NCI-H526 (cell line): ENCODE results near the gene PROSER1.

Experiments
- DNase-seq, 2 experiments: peaks; one replicate each; lab custom pipeline; 2025; lab: John Stamatoyannopoulos, UW

The PROSER1 gene

DNA sequence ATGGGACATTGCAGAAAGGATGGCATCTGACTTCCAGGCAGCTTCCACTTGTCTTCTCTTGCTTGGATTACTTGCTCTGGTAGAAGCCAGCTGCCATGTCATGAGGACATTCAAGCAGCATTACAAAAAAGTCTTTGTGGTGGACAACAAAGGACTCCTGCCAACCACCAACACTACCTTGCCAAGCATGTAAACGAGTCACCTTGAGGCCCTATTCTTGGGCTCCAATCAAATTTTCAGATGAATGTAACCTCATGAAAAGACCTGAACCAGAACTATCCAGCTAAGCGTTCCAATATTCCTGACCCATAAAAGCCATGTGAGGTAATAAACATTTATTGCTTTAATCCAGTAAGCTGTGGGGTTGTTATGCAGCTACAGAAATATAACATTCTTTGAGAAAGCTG lies 12.5 kb downstream of the PROSER1 start:
- DNase-seq = no peak

DNA sequence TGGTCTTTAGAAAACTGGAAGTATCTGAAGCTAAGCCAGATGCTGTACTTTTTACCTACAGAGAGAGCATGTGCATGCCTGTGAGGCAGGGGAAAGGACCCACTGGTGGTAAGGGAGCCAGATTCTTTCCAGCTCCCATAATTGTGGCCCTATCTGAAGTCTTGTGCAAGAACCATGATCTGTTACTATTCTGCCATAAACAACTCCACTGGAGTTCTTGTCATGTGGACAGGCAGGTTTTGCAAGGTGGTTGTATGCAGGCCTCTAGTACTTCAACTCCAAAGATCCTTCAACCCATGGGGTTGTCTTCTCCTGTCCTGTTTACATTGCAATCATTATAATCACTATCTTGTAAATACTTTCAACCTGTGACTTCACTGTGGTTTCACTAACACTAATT lies 14.1 kb downstream of the PROSER1 start:
- no peak for DNase-seq

GRCh38 chr13:39023316-39023715 lies 14.6 kb downstream of the PROSER1 start:
- no peak for DNase-seq

GRCh38 chr13:39020853-39021462 lies 16.9 kb downstream of the PROSER1 start:
- DNase-seq = no peak

DNA sequence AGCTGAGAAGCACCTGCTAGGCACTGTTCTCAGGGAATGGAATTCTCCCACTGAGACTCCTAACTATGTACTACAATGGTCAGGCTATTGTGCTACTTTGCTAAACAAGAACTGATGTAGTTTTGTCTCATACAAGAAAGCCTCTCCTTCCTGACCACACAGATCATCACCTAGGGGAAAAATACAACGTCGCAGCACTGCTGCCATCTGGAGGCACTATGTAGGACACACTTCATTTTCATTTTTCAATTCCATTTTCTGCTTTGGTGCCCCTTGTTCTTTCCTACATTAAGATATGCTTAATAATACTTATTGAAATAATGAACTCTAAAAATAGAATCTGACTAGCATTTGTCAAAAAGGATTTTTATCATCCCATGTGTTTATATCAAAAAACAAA lies 21.1 kb downstream of the PROSER1 start:
- peak; percentile 42 to 64 for DNase-seq

GRCh38 chr13:39016087-39016486 lies 21.8 kb downstream of the PROSER1 start:
- no peak for DNase-seq

DNA sequence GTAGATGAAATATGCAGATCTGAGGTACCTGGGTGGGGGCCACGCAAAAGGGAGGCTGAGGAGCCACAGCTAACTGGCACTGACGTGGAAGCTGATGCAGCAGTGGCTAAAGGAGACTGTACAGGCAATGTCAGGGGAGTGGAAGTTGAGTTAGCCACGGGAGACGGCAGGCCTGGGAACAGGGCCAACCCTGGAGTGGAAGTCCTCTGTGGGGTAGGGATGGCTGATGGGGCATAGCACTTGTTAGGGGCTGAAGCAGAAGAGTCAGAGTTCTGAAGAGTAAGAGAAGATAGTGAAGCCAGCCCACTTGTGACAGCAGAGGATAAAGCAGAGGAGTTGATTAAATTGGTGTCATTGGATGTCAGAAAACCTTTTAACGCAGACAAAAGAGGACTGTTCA lies 24.4 kb downstream of the PROSER1 start:
- DNase-seq = no peak

DNA sequence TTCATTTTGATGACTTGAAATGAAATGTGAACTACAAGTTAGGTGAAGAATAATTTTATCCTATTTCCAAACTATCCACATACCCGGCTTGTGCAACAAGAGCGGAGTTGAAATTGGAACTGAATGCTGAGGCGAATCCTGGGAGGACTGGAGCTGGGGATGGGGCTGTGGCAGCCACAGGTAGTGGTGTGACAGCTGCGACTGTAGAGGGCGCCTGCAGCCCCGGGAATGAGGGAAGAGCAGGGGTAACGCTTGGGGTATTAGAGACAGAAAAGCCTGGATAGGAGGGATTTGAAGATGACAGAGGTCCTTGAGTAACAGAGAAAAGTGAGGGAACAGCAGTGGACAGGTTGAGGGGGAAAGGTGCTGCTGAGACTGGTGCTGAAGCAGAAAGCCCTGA lies 25.3 kb downstream of the PROSER1 start:
- DNase-seq = peak in 1 of 2 experiments; percentile 21

DNA sequence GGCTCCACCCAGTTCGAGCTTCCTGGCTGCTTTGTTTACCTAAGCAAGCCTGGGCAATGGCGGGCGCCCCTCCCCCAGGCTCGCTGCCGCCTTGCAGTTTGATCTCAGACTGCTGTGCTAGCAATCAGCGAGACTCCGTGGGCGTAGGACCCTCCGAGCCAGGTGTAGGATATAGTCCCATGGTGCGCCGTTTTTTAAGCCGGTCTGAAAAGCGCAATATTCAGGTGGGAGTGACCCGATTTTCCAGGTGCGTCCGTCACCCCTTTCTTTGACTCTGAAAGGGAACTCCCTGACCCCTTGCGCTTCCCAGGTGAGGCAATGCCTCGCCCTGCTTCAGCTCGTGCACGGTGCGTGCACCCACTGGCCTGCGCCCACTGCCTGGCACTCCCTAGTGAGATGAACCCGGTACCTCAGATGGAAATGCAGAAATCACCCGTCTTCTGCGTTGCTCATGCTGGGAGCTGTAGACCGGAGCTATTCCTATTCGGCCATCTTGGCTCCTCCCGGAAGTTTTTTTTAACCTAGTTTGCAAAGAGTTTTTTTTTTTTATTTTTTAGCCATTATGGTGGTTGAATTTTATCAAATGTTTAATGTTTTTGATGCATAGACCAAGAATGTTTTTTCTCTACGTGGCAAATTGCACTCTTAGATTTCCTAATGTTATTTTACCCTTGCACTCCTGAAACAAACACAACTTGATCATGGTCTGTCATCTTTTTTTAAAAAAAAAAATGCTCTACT lies 31.3 kb downstream of the PROSER1 start:
- peak in 1 of 2 experiments; percentile 20 for DNase-seq

- no peak for DNase-seq
These were observed 39.1 kb downstream of the PROSER1 start for GRCh38 chr13:38998739-38999138.

DNA sequence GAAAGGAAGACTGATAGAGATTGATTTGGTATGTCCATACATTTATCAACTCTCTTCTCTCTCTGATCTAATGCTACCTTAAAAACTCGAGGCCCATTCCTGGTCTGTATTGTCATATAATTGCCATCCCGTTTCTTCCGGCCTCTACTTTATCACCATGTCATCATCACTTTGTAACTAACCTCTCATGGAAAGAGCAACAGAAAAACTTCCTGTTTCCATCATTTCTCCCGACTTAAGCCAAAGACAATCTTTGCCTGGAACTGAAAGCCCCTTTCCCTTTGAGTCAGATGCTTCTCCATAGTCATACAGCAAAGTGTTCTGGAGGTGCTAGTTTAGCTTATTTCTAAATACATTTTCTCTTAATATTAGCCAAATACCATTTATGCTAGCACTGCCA lies 44.5 kb downstream of the PROSER1 start:
- no peak for DNase-seq

- DNase-seq = no peak
These were observed 47.2 kb downstream of the PROSER1 start, which contains the start of gene STOML3 for GRCh38 chr13:38990693-38991092. TSS of gene STOML3 (minus strand) at chr13:38990831. CDS start at chr13:38990721, 110 bp downstream.

GRCh38 chr13:38981096-38981495 lies 56.8 kb downstream of the PROSER1 start:
- DNase-seq = no peak

GRCh38 chr13:38980750-38981078 lies 57.2 kb downstream of the PROSER1 start:
- DNase-seq = no peak

DNA sequence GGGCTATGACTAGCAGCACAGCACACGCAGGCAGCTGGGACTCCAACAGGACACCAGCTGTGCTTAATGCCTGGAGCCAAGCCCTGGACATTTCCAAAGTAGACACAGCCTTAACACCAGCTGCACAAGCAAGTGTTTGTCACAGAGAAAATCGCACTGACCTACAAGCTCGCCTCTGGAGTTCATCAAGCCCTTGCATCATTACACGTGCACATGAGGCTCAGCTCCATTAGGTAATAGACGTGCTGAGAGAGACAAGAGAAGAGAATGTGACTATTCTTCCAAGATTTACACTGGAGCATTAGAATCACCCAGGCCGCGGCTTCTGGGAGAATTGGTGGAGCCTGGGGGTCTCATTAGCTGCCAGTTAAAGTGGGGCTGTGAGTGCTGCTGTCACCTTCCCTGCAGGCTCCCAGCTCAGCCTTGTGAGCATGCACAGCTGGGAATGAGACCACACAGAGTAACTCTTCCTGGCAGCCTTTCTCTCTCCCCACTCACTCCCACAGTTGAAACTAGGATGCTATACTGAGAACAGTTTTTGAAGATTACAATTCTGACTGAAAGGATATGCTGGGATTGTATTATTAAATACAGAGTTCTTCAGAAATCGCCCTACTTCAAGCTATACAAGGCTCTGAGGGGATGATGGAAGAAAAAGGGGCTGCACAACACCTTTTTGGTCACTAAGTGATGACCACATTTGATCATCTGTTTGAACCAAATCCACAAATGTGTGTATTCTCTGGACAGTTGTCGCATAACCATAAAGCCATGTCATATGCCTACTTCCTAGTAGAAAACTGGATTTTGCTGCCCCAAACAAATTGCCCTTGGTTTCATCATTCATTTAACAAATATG lies 57.8 kb downstream of the PROSER1 start:
- DNase-seq = no peak

GRCh38 chr13:38970380-38971051 lies 67.4 kb downstream of the PROSER1 start:
- no peak for DNase-seq

GRCh38 chr13:38969187-38969586 lies 68.7 kb downstream of the PROSER1 start:
- no peak for DNase-seq

- no peak for DNase-seq
These were observed 70.4 kb downstream of the PROSER1 start for GRCh38 chr13:38967446-38967845.

DNA sequence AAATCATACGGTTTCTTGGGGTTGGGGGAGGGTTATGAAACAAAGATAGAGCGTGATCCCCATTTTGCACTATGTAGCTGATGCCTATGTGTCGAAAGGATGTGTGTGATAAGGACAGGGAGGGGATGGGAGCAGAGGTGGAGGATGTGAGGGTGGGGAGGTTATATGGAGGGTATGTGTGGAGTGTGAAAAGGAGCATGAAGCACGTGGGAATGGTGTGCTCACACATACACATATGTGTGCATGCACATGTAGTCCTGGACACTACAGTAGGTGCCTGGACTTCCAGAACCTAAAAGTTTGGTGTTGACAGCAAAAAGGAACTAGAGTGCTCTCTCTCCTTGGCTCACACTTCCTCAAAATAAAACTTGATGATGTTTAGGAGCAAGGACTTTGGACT lies 72.6 kb downstream of the PROSER1 start:
- no peak for DNase-seq

- no peak for DNase-seq
These were observed 77.7 kb downstream of the PROSER1 start for GRCh38 chr13:38960175-38960574.
